GM21390 (cell line): Measurements from ENCODE around the gene C19orf73.
"Not testable (repeated sequence)": the region's sequence is repeated elsewhere in the genome, so short reads cannot be mapped to it uniquely, and the experiment has no call there.

Experiments
- ATAC-seq: cut with Tn5 transposase; IDR thresholded peaks from one replicate; pipeline ENCODE4 v1.9.1; 2021; ENCODE audit not compliant: unreplicated experiment

C19orf73 gene

GRCh38 chr19:49103331-49104085 lies 15.4 kb downstream of the C19orf73 start:
- ATAC-seq, result no peak

GRCh38 chr19:49102303-49102702 lies 16.6 kb downstream of the C19orf73 start:
- ATAC-seq, result no peak

GRCh38 chr19:49101160-49101559 lies 17.8 kb downstream of the C19orf73 start:
- ATAC-seq, result no peak

- ATAC-seq, result no peak
These were observed 20.1 kb downstream of the C19orf73 start for GRCh38 chr19:49098795-49099194.

GRCh38 chr19:49097453-49098288 lies 21.3 kb downstream of the C19orf73 start:
- no peak for ATAC-seq

GRCh38 chr19:49094505-49095482 lies 24.1 kb downstream of the C19orf73 start:
- ATAC-seq, result no peak

- ATAC-seq, result no peak
These were observed 26.3 kb downstream of the C19orf73 start for GRCh38 chr19:49092686-49093085.

GRCh38 chr19:49091391-49092038 lies 27.4 kb downstream of the C19orf73 start:
- ATAC-seq, result no peak

- no peak for ATAC-seq
These were observed 32.6 kb downstream of the C19orf73 start for GRCh38 chr19:49086296-49086695.

- no peak for ATAC-seq
These were observed 33.1 kb downstream of the C19orf73 start for GRCh38 chr19:49085868-49086232.

GRCh38 chr19:49085020-49085867 lies 33.7 kb downstream of the C19orf73 start, which contains the start of gene SNRNP70:
SNRNP70 (plus strand) TSS chr19:49085451; CDS start chr19:49086415, 964 bp downstream.
- ATAC-seq, result peak; percentile 76

GRCh38 chr19:49084206-49085019 lies 34.5 kb downstream of the C19orf73 start:
- ATAC-seq, result no peak

GRCh38 chr19:49081273-49081672 lies 37.7 kb downstream of the C19orf73 start:
- ATAC-seq, result no peak

- ATAC-seq, result no peak
These were observed 38.6 kb downstream of the C19orf73 start for GRCh38 chr19:49080392-49080791.

GRCh38 chr19:49074869-49075268 lies 44.1 kb downstream of the C19orf73 start:
- not testable (repeated sequence) for ATAC-seq

- no peak for ATAC-seq
These were observed 45.2 kb downstream of the C19orf73 start for GRCh38 chr19:49073514-49074378.

- no peak for ATAC-seq
These were observed 46.9 kb downstream of the C19orf73 start for GRCh38 chr19:49071860-49072547.
